GM12801 (cell line): ENCODE measurements around the gene M1AP.

Source experiments
- TF ChIP-seq, protein P1 (sequence below): IDR thresholded peaks from one replicate; pipeline ENCODE4 v1.5.1; 2011; ENCODE audit warnings: control low read depth; ENCODE audit not compliant: insufficient read length; ENCODE audit errors: extremely low read depth

M1AP gene

DNA sequence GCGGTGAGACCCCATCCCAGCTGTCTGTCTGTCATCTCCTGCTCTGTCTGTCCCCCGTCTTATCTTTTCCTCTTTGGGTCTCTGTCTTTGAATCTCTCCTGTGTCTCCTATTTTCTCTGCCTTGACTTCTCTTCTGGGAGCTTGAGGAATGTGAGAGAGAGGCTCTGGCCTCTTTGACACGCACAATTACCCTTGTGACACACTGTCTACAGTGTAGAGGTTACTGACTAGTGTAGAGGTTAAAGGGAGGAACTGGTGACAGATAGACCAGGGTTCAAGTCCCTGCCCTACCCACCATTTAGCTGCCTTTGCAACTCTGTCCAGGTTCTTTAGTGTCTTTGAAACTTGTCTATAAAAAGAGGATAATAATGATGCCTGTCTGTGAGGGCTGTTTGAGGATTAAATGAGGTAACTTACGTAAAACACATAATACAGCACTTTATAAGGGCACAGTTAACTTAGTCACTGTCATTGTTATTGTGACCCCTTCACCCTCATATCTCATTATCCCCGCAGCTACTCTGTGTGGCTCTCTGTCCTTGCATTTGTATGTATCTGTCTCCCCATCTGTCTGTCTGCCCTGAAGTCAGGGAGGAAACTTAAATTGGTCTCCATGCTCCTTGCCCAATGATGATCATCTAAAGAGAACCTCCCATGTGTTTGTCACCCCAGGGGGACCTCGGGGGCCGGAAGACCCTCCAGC lies 25.8 kb upstream of the M1AP start:
- TF ChIP-seq, protein P1, sequence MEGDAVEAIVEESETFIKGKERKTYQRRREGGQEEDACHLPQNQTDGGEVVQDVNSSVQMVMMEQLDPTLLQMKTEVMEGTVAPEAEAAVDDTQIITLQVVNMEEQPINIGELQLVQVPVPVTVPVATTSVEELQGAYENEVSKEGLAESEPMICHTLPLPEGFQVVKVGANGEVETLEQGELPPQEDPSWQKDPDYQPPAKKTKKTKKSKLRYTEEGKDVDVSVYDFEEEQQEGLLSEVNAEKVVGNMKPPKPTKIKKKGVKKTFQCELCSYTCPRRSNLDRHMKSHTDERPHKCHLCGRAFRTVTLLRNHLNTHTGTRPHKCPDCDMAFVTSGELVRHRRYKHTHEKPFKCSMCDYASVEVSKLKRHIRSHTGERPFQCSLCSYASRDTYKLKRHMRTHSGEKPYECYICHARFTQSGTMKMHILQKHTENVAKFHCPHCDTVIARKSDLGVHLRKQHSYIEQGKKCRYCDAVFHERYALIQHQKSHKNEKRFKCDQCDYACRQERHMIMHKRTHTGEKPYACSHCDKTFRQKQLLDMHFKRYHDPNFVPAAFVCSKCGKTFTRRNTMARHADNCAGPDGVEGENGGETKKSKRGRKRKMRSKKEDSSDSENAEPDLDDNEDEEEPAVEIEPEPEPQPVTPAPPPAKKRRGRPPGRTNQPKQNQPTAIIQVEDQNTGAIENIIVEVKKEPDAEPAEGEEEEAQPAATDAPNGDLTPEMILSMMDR = no peak

DNA sequence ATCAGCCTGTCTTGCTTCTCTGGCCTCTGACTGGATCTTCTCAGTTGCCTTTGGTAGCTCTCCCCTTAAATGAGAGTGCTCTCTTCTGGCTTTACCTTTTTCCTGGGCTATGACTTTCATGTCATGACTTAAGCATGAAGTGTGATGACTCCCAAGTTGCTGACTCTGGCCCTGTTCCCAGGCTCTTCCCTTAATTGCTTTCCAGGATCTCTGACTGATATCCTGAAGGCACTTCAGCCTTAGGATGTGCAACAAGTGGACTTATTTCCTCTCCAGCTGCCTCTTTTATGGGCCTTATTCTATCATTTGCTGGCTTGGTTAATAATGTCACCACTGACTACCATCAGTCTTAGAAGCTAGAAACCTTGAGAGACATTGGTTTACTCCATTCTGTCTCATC lies 23.3 kb upstream of the M1AP start:
- TF ChIP-seq, protein P1 = no peak

DNA sequence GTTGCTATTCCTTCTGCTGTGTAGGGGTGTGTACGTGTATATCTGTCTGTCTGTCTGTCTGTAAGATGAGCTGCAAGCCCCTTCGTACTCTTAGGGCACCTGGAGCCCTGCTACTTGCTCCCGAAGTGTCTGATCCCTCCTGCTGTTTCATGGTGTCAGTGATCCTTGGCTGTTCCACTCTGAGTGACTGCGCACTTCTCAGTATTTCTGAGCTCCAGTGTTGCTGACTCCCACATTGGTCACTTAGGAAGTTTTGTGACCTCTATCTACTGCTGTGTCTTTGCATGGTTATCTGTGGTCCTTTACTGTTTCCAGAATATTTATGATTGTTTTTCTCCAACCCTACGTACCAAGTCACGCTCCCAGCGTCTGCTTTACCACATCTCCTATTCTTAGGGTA lies 22.1 kb upstream of the M1AP start:
- TF ChIP-seq, protein P1 = no peak

DNA sequence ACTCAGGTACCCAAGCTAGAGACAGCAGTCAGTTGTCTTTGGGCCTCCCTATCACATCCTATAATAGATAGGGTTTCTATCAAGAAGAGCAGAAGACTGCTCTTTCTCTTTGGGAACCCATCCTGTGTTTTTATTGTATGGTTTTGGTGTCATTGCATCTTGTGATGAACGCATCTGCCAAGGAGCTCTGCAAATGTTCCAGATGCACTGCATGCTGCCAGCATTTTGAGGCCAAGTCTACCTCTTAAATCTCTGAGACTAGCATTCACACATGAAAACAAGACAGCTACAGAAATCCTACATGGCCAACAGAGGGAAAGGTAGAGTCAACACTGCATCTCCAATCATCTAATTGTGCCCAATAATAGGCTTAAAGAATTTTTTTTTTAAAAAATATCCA lies 20.0 kb upstream of the M1AP start:
- TF ChIP-seq, protein P1 = no peak

DNA sequence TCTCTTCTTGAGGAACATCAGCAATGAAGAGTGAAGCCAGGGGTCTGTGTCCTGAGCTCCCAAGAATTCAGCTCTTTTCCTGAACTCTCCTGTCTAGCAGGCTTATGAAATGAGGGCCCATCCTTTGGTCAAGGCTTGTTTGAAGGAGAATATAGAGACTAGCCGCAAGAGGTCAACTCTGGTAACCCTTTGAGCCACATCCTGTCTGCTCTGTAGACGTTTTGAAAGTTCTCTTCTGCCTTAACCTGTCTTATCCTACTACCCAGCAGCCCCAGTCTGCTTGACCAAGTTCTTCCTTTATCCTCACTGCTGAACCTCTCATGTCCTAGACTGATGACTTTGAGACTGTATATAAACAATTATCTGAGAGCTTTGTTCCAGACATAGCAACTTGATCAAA lies 11.3 kb upstream of the M1AP start:
- TF ChIP-seq, protein P1 = no peak

DNA sequence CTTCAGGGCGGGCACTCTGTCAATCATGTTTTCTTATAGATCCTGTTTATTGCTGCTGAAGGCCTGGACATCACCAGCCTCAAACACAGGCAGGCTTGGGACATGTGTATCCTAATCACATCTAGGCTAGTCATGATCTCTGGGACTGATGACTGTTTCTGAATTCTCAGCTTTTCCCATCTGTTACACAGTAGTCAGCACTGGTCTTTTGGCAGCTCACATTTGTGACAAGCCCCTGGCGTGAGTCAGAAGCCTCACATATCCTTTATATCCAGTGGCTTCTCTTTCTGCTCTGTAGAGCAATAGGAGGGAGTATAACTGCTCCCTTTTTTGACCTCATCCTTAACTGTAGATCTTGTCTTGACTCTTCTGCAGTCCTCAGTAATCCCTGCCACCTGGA lies 10.4 kb upstream of the M1AP start:
- TF ChIP-seq, protein P1 = no peak

DNA sequence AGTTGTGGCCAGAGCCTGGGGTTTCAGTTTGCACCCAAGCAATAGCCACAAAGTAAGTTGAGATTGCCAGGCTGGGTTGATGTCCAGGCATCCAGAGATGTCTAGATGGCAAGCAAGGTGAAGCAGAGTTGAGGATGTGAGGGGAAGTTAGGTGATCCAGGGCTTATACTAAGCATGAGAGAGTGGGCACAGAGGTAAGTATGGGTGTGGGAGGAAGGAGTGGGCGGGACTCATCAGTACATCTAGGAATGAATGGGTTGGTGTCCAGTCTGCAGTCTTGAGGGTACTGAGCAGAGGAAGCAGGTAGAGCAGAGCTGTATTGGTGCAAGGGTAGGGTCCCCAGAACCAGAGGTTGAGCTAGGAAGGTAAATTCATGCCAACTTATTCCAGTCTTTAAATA lies 7.4 kb upstream of the M1AP start:
- TF ChIP-seq, protein P1 = no peak
